WTC11 (cell line): ENCODE results near the gene KANSL1L. TPM values are rescaled to one million over a fixed set of nuclear protein-coding genes. Genes with fewer than 3 reads are reported as not detected.

Source experiments
- ATAC-seq: fragments of 200-7000 bp; cut with Tn5 transposase; 2 replicates; pipeline ENCODE4 v1.10.0; 2021; ENCODE audit warnings: mild to moderate bottlenecking, moderate library complexity
- CTCF ChIA-PET: fragments of 300-600 bp; sonication (Branson Sonifier 250); formaldehyde crosslinking; loops from one replicate; lab custom pipeline; 2021; ENCODE audit warnings: antibody characterized with exemption; lab: Charles Lee
- POLR2A ChIA-PET: fragments of 350-600 bp; sonication (Branson Sonifier 250); formaldehyde crosslinking; loops from one replicate; lab custom pipeline; 2021; ENCODE audit warnings: antibody characterized with exemption; lab: Charles Lee
- DNase-seq: peaks from one replicate; pipeline ENCODE4 v3.0.0; 2021; ENCODE audit warnings: low spot score
- H3K27ac Mint-ChIP-seq: 2 replicates; pipeline ENCODE4 v1.8.0; 2021; ENCODE audit warnings: mixed read lengths
- H3K27me3 Mint-ChIP-seq: 2 replicates; pipeline ENCODE4 v1.8.0; 2021; ENCODE audit warnings: low read depth, mild to moderate bottlenecking, moderate library complexity, mixed read lengths
- H3K36me3 Mint-ChIP-seq: 2 replicates; pipeline ENCODE4 v1.8.0; 2021; ENCODE audit warnings: mixed read lengths
- H3K4me1 Mint-ChIP-seq: 2 replicates; pipeline ENCODE4 v1.8.0; 2022; ENCODE audit warnings: mixed read lengths
- H3K4me3 Mint-ChIP-seq: 2 replicates; pipeline ENCODE4 v1.8.0; 2021; ENCODE audit warnings: mild to moderate bottlenecking, moderate library complexity, mixed read lengths
- H3K9me3 Mint-ChIP-seq: 2 replicates; pipeline ENCODE4 v1.8.0; 2021; ENCODE audit warnings: mixed read lengths
- AR ChIP-seq: fragments of 250-450 bp; sonication (Bioruptor Pico); IDR thresholded peaks from 2 replicates; pipeline ENCODE4 v1.9.0; 2021; ENCODE audit warnings: mild to moderate bottlenecking
- ARID4B ChIP-seq: sonication (generic); formaldehyde crosslinking; IDR thresholded peaks from 2 replicates; pipeline ENCODE4 v1.8.0; 2023; ENCODE audit warnings: missing genetic modification reagents, mild to moderate bottlenecking, borderline replicate concordance
- ATF1 ChIP-seq: sonication (generic); formaldehyde crosslinking; IDR thresholded peaks from 2 replicates; pipeline ENCODE4 v1.8.1; 2023; ENCODE audit warnings: mild to moderate bottlenecking, moderate library complexity, missing genetic modification reagents
- CDX4 ChIP-seq: fragments of 250-450 bp; sonication (Bioruptor Pico); IDR thresholded peaks from 2 replicates; pipeline ENCODE4 v1.9.0; 2021; ENCODE audit warnings: moderate library complexity, mild to moderate bottlenecking, inconsistent platforms, borderline replicate concordance
- CREM ChIP-seq: sonication (generic); formaldehyde crosslinking; IDR thresholded peaks from 2 replicates; pipeline ENCODE4 v1.8.1; 2022; ENCODE audit warnings: mild to moderate bottlenecking, missing genetic modification reagents, moderate library complexity
- E2F1 ChIP-seq: sonication (generic); formaldehyde crosslinking; IDR thresholded peaks from 2 replicates; pipeline ENCODE4 v1.8.0; 2022; ENCODE audit warnings: mild to moderate bottlenecking, missing genetic modification reagents
- FOXP4 ChIP-seq: sonication (generic); formaldehyde crosslinking; IDR thresholded peaks from 2 replicates; pipeline ENCODE4 v1.8.0; 2022; ENCODE audit warnings: mild to moderate bottlenecking, missing genetic modification reagents
- GABPB1 ChIP-seq: sonication (generic); formaldehyde crosslinking; IDR thresholded peaks from 2 replicates; pipeline ENCODE4 v1.8.1; 2023; ENCODE audit warnings: mild to moderate bottlenecking, missing genetic modification reagents
- MYBL2 ChIP-seq: sonication (generic); formaldehyde crosslinking; IDR thresholded peaks from 2 replicates; pipeline ENCODE4 v1.8.1; 2023; ENCODE audit warnings: mild to moderate bottlenecking, moderate library complexity, missing genetic modification reagents
- OVOL2 ChIP-seq: fragments of 250-450 bp; sonication (Bioruptor Pico); IDR thresholded peaks from 2 replicates; pipeline ENCODE4 v1.9.0; 2021; ENCODE audit warnings: mild to moderate bottlenecking, borderline replicate concordance
- PREB ChIP-seq: sonication (generic); formaldehyde crosslinking; IDR thresholded peaks from 2 replicates; pipeline ENCODE4 v1.8.1; 2022; ENCODE audit warnings: mild to moderate bottlenecking, missing genetic modification reagents, moderate library complexity, borderline replicate concordance
- SOX15 ChIP-seq: fragments of 250-450 bp; sonication (Bioruptor Pico); IDR thresholded peaks from 2 replicates; pipeline ENCODE4 v1.9.0; 2021; ENCODE audit warnings: mild to moderate bottlenecking
- SP1 ChIP-seq: sonication (generic); formaldehyde crosslinking; conservative IDR thresholded peaks from 2 replicates; pipeline ENCODE4 v1.8.1; 2022; ENCODE audit warnings: missing genetic modification reagents
- TCF7 ChIP-seq: sonication (generic); formaldehyde crosslinking; IDR thresholded peaks from 2 replicates; pipeline ENCODE4 v1.8.0; 2022; ENCODE audit warnings: mild to moderate bottlenecking, low read depth, missing genetic modification reagents, moderate library complexity
- ZNF396 ChIP-seq: fragments of 250-450 bp; sonication (Bioruptor Pico); IDR thresholded peaks from 2 replicates; pipeline ENCODE4 v1.8.0; 2021; ENCODE audit warnings: mild to moderate bottlenecking, moderate library complexity, borderline replicate concordance
- ZNF425 ChIP-seq: fragments of 250-450 bp; sonication (Bioruptor Pico); conservative IDR thresholded peaks from 2 replicates; pipeline ENCODE4 v1.9.0; 2021; ENCODE audit warnings: mild to moderate bottlenecking
- ZNF512 ChIP-seq: sonication (generic); formaldehyde crosslinking; IDR thresholded peaks from 2 replicates; pipeline ENCODE4 v1.8.1; 2022; ENCODE audit warnings: missing genetic modification reagents, borderline replicate concordance
- total RNA-seq: library from RNA; stranded (reverse); gene quantifications from 3 replicates; pipeline ENCODE4 v1.2.3, GENCODE V29; 2021

The KANSL1L gene
- total RNA-seq, 1 experiment from 2014 or later: 11.4 TPM

GRCh38 chr2:210162466-210163124 is 8.6 kb downstream of the KANSL1L start (continued):
- TF ChIP-seq ARID4B (CRISPR knock-in tag) (no peak), E2F1 (CRISPR knock-in tag) (no peak), ZNF396 (CRISPR knock-in tag) (no peak), CDX4 (CRISPR knock-in tag) (no peak), GABPB1 (no peak), FOXP4 (CRISPR knock-in tag) (no peak), ZNF425 (no peak), OVOL2 (no peak), MYBL2 (no peak), PREB (CRISPR knock-in tag) (no peak)

GRCh38 chr2:210159059-210159458 is 12.2 kb downstream of the KANSL1L start:
- Mint-ChIP-seq H3K27ac (no peak overlapping the region), H3K4me3 (no peak overlapping the region), H3K27me3 (no peaks in the 10 kb centered on the region; the same call in 1 of the 2 replicates), H3K9me3 (no peaks in the 10 kb centered on the region), H3K36me3 (no peaks in the 10 kb centered on the region; the same call in 1 of the 2 replicates), H3K4me1 (peaks cover 10% of the 10 kb centered on the region)
- POLR2A ChIA-PET: no interaction called here
- DNase-seq (no peak), ATAC-seq (no peak)
- CTCF ChIA-PET: interaction anchor here (0.7 to 1.5 kb wide), 2 partner anchors 9 to 40 kb away, joined by 3 to 6 read pairs; no protein-coding TSS in a partner anchor
- TF ChIP-seq SOX15 (CRISPR knock-in tag): no peak
- no peak for TF ChIP-seq SP1 (CRISPR knock-in tag)
- no peak for TF ChIP-seq AR (CRISPR knock-in tag)
- no peak for TF ChIP-seq E2F1 (CRISPR knock-in tag)
- no peak for TF ChIP-seq TCF7 (CRISPR knock-in tag)
- no peak for TF ChIP-seq ZNF512 (CRISPR knock-in tag)
- no peak for TF ChIP-seq CREM (CRISPR knock-in tag)
- no peak for TF ChIP-seq ATF1 (CRISPR knock-in tag)
